HL-60 (cell line): ENCODE data around the gene AMER1.

Experiments
- GABPA ChIP-seq: IDR thresholded peaks from 2 replicates; pipeline ENCODE4 v1.6.1; 2012; ENCODE audit warnings: low read depth
- POLR2AphosphoS5 ChIP-seq: IDR thresholded peaks from 2 replicates; pipeline ENCODE4 v1.6.1; 2012; ENCODE audit warnings: low read depth
- TF ChIP-seq, protein P1 (sequence below): IDR thresholded peaks from one replicate; pipeline ENCODE4 v1.5.1; 2011; ENCODE audit warnings: low read length, control low read depth, inconsistent platforms; ENCODE audit not compliant: insufficient read depth
- TF ChIP-seq, protein P2 (sequence below): IDR thresholded peaks from 2 replicates; pipeline ENCODE4 v1.6.1; 2012; ENCODE audit warnings: low read depth; ENCODE audit not compliant: insufficient replicate concordance

DNA sequence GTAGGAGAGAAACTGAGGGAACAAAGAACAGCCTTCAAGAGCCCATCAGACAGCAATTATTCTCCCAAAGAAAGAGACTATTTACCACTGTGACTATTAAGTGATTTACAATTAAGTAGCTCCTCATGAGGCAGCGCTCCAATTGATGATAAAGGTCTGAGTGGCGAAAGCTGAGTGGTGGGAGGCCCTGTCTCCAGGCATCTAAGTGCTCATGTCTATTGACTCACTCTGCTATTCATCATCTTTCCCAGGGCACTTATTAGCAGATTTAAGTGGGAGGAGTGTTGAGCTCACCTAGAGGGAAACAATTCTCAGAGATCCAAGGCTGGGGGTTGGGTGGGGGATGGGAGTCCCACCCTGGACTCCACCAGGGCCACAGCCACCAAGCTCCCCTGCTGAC is 23.3 kb downstream of the AMER1 start:
- TF ChIP-seq, protein P1, sequence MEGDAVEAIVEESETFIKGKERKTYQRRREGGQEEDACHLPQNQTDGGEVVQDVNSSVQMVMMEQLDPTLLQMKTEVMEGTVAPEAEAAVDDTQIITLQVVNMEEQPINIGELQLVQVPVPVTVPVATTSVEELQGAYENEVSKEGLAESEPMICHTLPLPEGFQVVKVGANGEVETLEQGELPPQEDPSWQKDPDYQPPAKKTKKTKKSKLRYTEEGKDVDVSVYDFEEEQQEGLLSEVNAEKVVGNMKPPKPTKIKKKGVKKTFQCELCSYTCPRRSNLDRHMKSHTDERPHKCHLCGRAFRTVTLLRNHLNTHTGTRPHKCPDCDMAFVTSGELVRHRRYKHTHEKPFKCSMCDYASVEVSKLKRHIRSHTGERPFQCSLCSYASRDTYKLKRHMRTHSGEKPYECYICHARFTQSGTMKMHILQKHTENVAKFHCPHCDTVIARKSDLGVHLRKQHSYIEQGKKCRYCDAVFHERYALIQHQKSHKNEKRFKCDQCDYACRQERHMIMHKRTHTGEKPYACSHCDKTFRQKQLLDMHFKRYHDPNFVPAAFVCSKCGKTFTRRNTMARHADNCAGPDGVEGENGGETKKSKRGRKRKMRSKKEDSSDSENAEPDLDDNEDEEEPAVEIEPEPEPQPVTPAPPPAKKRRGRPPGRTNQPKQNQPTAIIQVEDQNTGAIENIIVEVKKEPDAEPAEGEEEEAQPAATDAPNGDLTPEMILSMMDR = no peak
- TF ChIP-seq POLR2AphosphoS5 (no peak), GABPA (no peak)
- TF ChIP-seq, protein P2, sequence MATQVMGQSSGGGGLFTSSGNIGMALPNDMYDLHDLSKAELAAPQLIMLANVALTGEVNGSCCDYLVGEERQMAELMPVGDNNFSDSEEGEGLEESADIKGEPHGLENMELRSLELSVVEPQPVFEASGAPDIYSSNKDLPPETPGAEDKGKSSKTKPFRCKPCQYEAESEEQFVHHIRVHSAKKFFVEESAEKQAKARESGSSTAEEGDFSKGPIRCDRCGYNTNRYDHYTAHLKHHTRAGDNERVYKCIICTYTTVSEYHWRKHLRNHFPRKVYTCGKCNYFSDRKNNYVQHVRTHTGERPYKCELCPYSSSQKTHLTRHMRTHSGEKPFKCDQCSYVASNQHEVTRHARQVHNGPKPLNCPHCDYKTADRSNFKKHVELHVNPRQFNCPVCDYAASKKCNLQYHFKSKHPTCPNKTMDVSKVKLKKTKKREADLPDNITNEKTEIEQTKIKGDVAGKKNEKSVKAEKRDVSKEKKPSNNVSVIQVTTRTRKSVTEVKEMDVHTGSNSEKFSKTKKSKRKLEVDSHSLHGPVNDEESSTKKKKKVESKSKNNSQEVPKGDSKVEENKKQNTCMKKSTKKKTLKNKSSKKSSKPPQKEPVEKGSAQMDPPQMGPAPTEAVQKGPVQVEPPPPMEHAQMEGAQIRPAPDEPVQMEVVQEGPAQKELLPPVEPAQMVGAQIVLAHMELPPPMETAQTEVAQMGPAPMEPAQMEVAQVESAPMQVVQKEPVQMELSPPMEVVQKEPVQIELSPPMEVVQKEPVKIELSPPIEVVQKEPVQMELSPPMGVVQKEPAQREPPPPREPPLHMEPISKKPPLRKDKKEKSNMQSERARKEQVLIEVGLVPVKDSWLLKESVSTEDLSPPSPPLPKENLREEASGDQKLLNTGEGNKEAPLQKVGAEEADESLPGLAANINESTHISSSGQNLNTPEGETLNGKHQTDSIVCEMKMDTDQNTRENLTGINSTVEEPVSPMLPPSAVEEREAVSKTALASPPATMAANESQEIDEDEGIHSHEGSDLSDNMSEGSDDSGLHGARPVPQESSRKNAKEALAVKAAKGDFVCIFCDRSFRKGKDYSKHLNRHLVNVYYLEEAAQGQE = no peak
